ENCODE results near the gene PAH. TPM values are rescaled to one million over a fixed set of nuclear protein-coding genes. Genes with fewer than 3 reads are reported as not detected.
A peak's percentile ranks its signal among the peaks of the same experiment; 100 is the strongest.

Gene PAH
- total and polyA plus RNA-seq, 2 of the 8 experiments (the other 6 are each of a cell fraction or from before 2014, with no cell fraction given) = 3.9 to 9.0 TPM

DNA sequence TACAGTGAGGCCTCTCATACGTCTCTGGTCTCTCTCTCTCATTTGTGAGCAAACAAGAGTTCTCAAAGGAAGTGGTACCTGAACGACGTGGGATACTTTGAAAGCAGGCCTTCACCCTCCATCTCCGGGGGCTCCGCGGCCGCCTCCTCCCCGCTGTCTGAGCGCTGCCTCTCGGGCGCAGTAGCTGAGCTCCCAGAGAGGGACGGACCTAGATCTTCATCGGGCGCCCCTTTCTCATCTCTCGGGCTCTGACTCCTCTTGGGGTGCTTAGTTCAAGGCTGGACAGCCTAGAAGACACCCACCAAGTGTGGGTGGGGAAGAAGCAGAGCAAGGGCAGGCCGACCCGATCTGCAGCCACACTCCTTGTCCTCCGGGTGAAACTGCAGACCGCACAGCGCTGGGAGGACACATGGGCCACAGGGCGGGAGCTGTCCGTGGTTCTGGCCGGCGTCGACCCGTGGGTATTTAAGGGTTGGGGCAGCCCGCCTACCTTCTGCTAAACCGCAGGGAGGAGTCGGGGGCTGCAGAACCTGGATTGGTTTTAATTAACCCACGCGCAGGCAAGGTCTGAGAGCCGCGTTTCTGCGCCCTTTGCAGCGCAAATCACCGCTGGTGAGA, 92.7 kb downstream of the PAH start (continued):
- TF ChIP-seq HDAC2 (IDR thresholded peaks at IDR 0.05; ENCODE audit: borderline replicate concordance in 1 of 2, low read depth in 2 of 2, low read length in 2 of 2) = peak; percentile 82 to 97; a peak in 2 of 4 replicates
- peak; percentile 98 for TF ChIP-seq MAX (IDR thresholded peaks at IDR 0.05)
- peak; percentile 30 for TF ChIP-seq EZH2 (IDR thresholded peaks at IDR 0.05; ENCODE audit: low read depth, low read length, severe bottlenecking)
- peak; percentile 83 for TF ChIP-seq KDM4A (IDR thresholded peaks at IDR 0.05; ENCODE audit: low read depth, low read length, severe bottlenecking)
- TF ChIP-seq, protein P1, sequence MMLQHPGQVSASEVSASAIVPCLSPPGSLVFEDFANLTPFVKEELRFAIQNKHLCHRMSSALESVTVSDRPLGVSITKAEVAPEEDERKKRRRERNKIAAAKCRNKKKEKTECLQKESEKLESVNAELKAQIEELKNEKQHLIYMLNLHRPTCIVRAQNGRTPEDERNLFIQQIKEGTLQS (IDR thresholded peaks at IDR 0.05; ENCODE audit: insufficient read depth, low read depth, low read length) = no peak
- no peak for TF ChIP-seq KDM1A (IDR thresholded peaks at IDR 0.05; ENCODE audit: borderline replicate concordance, low read length)
- no peak for TF ChIP-seq MAFK (IDR thresholded peaks at IDR 0.05; ENCODE audit: low read depth, low read length)
- TF ChIP-seq SP2 (IDR thresholded peaks at IDR 0.05; ENCODE audit: low read length) = no peak
- 0 out of 2 replicates have a peak, but pooled peaks have one; percentile 7 for TF ChIP-seq TEAD4 (IDR thresholded peaks at IDR 0.05; ENCODE audit: low read depth, low read length)
- no peak for TF ChIP-seq POU5F1 (IDR thresholded peaks at IDR 0.05; ENCODE audit: low read depth, low read length)
- TF ChIP-seq PHF8 (conservative IDR thresholded peaks at IDR 0.05; ENCODE audit: low read depth, low read length) = no peak
- TF ChIP-seq SIN3A (conservative IDR thresholded peaks at IDR 0.05 in 1 of 2, IDR thresholded peaks at IDR 0.05 in 1 of 2; ENCODE audit: low read depth in 1 of 2, low read length in 2 of 2) = peak; percentile 97 to 98
- TF ChIP-seq SUZ12 (IDR thresholded peaks at IDR 0.05; ENCODE audit: low read length) = 0 out of 2 replicates have a peak, but pooled peaks have one; percentile 20
- peak; percentile 31 for TF ChIP-seq ASH2L (IDR thresholded peaks at IDR 0.05; ENCODE audit: low read length)
- TF ChIP-seq JUN (IDR thresholded peaks at IDR 0.05; ENCODE audit: low read depth, low read length) = no peak
- TF ChIP-seq YY1 (IDR thresholded peaks at IDR 0.05; ENCODE audit: low read depth, low read length) = peak; percentile 23; the same call in 1 of the 2 replicates
- TF ChIP-seq RAD21 (IDR thresholded peaks at IDR 0.05 in 1 of 2, conservative IDR thresholded peaks at IDR 0.05 in 1 of 2; ENCODE audit: low read depth in 2 of 2, low read length in 2 of 2) = peak in 1 of 2 experiments; percentile 22; a peak in 1 of 4 replicates

Data from H1 (cell line).